Prostate gland (tissue), 2 donors: ENCODE data around the gene FLOT1.
"Not testable (repeated sequence)": the region's sequence is repeated elsewhere in the genome, so short reads cannot be mapped to it uniquely, and the experiment has no call there.

Experiments
- CTCF ChIP-seq, 4 experiments: fragments of 200-600 bp in 2 of 4; fragments of 450-650 bp in 2 of 4; sonication (generic) in 2 of 4; IDR thresholded peaks; 1 replicate in 3 of 4; 2 replicates in 1 of 4; pipeline ENCODE4 v1.5.1; 2016 to 2019; ENCODE audit warnings: antibody characterized with exemption in 4 of 4, mild to moderate bottlenecking in 2 of 4, moderate library complexity in 2 of 4
- POLR2A ChIP-seq: fragments of 450-650 bp; IDR thresholded peaks from one replicate; pipeline ENCODE4 v1.6.1; 2016; ENCODE audit warnings: antibody characterized with exemption, mild to moderate bottlenecking

- TF ChIP-seq POLR2A; CTCF (IDR thresholded peaks at IDR 0.05): not testable (repeated sequence)
These were observed 20.5 kb downstream of the FLOT1 start for GRCh38 chr6:30722025-30722279.
